GDM1 (cell line): ENCODE data around the gene VEGFC.

Experiments used
- DNase-seq: peaks from one replicate; lab custom pipeline; 2025; lab: John Stamatoyannopoulos, UW

Gene VEGFC

DNA sequence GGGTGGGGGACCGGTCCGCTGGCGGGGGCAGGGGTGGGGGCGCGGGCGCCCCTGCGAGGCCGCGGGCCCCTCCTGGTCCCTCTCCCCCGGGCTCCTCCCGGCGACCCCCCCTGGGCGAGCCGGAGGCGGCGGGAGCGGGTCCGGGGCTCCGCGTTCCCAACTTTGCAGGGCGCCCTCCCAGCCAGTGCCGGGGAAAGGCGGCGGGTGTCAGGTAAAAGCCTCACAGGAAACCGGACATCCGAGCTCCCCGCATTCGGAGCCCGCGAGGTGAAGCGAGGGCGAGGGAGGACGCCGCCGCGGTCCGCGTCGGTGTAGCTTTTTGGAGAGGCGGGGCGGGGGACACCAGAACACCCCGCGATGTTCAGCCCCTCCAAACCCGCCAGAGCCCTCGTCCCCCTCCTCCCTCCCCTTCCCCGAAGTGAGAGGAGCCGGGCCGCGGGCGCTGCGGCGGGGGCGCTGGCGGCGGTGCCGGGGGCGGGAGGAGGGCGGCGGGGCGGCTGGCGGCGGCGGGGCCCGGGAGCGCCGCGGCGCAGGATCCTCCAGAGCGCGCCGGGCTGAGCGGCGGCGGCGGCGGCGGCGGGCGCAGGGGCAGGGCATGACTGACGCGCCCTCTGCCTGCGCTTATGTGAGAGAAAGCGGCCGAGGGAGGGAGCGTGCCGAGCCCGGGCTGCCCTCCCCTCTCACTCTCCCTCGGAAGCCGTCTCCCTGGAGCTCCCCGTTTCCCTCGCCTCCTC, at the start of gene VEGFC:
Gene VEGFC, minus strand, starts transcription at position 597 of the 734 bp plus-strand sequence. CDS start 611 bp downstream, outside the sequence.
- no peak for DNase-seq

- DNase-seq: no peak
Measured at GRCh38 chr4:176841711-176842112, 49.0 kb upstream of the VEGFC start.

DNA sequence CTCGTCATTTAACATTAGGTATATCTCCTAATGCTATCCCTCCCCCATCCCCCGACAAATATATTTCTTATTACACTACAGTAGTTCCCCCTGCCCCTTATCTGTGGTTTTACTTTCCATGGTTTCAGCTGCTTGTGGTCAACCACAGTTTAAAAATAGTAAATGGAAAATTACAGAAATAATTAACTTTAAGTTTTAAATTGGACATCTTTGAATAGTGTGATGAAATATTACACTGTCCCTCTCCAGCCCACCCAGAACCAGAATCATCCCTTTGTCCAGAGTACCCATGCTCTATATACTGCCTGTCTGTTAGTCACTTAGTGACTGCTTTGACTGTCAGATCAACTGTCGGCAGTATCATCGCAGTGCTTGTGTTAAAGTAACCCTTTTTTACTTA, 47.4 kb upstream of the VEGFC start:
- DNase-seq: no peak

DNA sequence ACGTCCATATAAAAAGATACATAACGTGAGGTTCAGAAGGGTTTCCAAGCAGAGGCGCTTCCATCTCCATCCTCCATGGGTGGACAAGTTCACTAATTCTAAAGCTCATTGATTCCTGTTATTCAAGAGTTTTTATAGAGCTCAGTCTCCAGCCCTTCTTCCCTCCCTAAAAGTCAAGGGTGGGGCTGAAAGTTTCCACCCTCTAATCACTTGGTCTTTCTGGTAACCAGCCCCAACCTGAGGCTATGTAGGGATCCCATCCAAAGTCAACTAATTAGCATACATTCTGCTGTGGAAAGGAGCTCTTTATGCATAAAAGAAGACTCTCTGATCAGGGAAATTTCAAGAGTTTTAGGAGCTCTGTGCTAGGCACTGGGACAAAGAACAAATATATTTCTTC, 46.9 kb upstream of the VEGFC start:
- no peak for DNase-seq

GRCh38 chr4:176838601-176839433, 46.1 kb upstream of the VEGFC start:
- no peak for DNase-seq

GRCh38 chr4:176837169-176837895, 44.6 kb upstream of the VEGFC start:
- DNase-seq: no peak

GRCh38 chr4:176834531-176834930, 41.8 kb upstream of the VEGFC start:
- no peak for DNase-seq

DNA sequence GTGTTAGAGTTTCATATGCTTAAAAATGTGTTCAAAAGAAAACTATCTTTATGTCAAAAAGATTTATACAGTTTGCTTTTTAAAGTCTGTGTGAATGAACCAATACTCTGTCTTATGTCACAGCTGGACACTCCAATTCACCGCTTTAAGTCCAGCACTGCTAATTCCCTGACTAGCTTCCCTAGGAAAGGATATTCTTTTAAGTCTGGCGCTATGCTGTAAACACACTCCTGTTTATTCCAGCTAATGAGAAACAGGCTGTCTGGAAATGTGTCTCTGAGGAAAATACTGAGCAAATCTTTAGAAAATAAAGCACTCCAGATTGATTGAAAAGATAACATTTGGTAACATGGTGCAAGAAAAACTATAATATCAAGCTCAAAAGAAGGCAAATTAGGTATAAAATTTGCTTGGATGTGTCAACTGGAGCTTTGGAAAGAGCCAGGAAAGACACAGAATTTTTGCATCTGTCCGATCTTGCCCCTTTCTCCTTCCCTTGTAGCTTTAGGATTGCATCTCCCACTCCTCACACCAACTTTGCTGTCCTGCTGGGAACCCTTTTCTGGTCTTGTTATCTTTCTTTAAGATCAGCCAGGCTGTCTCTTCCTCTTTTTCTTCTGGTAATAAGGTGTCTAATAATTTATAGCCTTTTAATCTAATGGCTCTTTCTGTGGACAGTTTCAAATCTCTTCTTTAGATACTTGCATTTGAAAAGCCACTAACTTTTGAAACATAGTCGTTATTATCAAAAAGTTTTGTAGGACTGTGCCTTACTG, 40.9 kb upstream of the VEGFC start:
- no peak for DNase-seq

DNA sequence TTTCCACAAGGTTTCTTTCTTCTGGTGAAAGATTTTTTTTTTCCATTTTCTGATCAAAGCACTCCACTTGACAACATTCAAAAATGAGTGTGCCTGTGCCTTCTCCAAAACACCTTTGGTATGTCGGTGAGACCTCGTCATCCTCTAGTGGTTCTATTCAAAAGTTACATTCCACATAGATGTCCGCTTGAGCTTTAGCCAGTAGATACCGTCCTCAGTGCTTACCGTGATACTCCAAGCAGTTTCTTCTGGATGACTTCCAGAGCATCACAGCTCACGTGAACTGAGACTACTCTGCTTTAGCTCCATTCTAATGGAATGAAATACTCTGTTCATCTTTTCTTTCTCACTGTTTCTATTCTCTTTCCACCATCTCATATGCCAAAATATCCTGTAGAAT, 38.2 kb upstream of the VEGFC start:
- DNase-seq: no peak

- DNase-seq: no peak
Measured at GRCh38 chr4:176825586-176825985, 32.9 kb upstream of the VEGFC start.

DNA sequence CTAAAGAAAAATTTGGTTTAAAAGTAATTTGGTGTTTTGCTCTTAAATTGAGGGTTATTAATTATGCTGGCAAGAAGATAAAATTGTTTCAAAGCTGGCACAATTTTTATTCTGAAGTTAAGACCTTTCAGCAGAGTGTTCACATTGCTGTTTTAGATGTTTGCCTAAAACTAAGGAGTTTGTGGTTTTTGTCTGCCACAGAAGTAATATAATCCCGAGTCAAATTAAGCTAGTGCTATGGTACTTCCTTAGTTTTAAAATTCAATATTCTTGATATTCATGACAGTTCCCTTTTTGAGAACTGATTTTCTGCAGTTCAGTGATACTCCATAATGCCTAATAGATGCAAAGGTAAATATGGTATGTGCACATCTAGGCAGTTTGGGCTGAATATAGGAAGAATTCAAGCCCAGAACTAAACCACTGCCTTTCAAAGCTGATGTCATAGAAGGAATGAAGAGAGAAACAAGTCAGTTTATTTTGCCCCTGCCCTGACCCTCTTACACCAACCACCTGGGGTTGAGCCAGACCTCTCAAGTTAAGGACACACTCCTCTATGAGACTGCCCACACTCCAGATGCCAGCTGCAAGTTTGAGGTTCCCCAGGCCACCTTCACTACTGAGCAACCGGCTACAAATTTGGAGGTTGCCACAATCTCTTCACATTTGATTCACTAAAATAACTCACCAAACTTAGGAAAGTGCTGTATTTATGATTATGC, 32.1 kb upstream of the VEGFC start:
- no peak for DNase-seq

DNA sequence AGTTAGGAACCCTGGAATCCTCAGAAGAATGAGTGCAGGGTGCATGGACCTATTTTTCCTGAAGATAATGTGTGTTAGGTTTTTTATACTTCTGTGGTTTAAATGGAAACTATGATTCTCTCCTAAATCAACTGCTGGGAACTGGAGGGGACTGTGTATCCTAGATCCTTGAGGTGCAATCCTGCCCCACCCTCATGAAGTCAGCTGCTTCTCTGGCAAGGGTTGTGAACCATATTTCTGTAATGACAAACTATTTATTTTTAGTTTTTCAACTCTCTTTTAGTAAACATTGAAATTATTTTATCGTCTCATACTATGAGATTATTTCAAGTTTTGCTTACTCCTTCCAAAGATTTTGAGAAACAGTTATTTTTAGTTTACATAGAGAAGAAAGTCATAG, 25.8 kb upstream of the VEGFC start:
- DNase-seq: no peak

GRCh38 chr4:176817204-176817603, 24.5 kb upstream of the VEGFC start:
- no peak for DNase-seq

GRCh38 chr4:176814770-176815169, 22.0 kb upstream of the VEGFC start:
- no peak for DNase-seq

- DNase-seq: no peak
Measured at GRCh38 chr4:176810481-176811249, 17.9 kb upstream of the VEGFC start.

GRCh38 chr4:176806778-176807375, 14.2 kb upstream of the VEGFC start:
- no peak for DNase-seq

DNA sequence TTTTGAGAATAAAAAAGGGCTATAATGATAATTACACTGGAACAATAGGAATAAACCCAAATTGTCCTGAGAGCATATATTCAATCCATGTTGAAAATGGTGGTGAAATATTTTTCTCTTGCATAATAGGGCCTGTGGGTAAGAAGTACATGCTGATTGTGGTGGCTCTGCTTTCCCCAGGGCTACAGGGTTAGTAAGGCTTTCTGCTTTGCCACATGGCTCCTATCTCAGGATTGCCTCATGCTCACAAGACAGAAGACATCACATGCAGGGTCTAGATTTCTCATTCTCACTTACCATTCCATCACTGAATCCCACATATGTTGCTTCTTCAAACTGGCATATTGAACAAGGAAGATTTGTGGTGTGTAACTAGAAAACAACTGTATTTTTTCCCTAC, 12.4 kb upstream of the VEGFC start:
- no peak for DNase-seq

GRCh38 chr4:176800891-176801534, 8.3 kb upstream of the VEGFC start:
- DNase-seq: no peak

DNA sequence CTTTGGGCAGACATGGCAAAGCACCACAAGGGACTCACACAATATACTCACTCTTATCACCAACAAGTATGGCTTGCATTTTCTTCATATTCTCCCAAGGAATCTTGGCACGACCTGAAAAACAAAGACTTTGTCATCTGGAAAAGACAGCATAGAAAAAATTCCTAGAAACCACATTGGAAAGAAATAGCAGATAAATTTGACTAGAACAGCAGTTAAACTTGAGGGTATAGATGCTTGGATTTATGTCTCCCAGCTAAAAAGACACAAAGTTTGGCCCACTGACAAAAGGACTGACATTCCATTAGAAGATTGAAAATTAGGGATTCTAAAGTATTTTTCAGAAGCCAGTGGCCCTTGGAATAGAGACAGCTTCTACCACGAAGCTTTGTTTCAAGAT, 6.9 kb upstream of the VEGFC start:
- DNase-seq: no peak

GRCh38 chr4:176798540-176798939, 5.8 kb upstream of the VEGFC start:
- DNase-seq: no peak
